HepG2 (cell line): ENCODE data around the gene NAV2. TPM values are rescaled to one million over a fixed set of nuclear protein-coding genes. Genes with fewer than 3 reads are reported as not detected.

Experiments
- ARID3A ChIP-seq: IDR thresholded peaks from 2 replicates; pipeline ENCODE4 v1.6.1; 2012; ENCODE audit warnings: low read depth, low read length, improper control_type of control experiment
- HMGXB3 ChIP-seq: sonication (generic); formaldehyde crosslinking; IDR thresholded peaks from 2 replicates; pipeline ENCODE4 v1.4.0; 2020; ENCODE audit warnings: missing genetic modification reagents, borderline replicate concordance
- PBX3 ChIP-seq: sonication (generic); formaldehyde crosslinking; IDR thresholded peaks from 2 replicates; pipeline ENCODE4 v1.8.1; 2023; ENCODE audit warnings: missing genetic modification reagents, inconsistent platforms, borderline replicate concordance
- PRMT3 ChIP-seq: sonication (generic); formaldehyde crosslinking; IDR thresholded peaks from 2 replicates; pipeline ENCODE4 v1.8.1; 2022; ENCODE audit warnings: low read depth, mild to moderate bottlenecking, moderate library complexity, missing genetic modification reagents, borderline replicate concordance
- ZKSCAN1 ChIP-seq: fragments of 150-350 bp; IDR thresholded peaks from 2 replicates; pipeline ENCODE4 v1.6.1; 2014; ENCODE audit warnings: low read length
- ZNF451 ChIP-seq: sonication (generic); formaldehyde crosslinking; IDR thresholded peaks from 2 replicates; pipeline ENCODE4 v1.5.0; 2020; ENCODE audit warnings: mild to moderate bottlenecking, missing genetic modification reagents
- ZNF629 ChIP-seq: sonication (generic); formaldehyde crosslinking; conservative IDR thresholded peaks from 2 replicates; pipeline ENCODE4 v1.5.0; 2020; ENCODE audit warnings: missing genetic modification reagents
- polyA plus RNA-seq, 8 experiments: library from polyadenylated mRNA; depleted of rRNA in 3 of 8; stranded (reverse) in 7 of 8; unstranded in 1 of 8; fragments of >200 nt; fragmentation: Illumina TruSeq in 4 of 8; extraction: Trizol in 4 of 8; gene quantifications; 2 replicates each; pipeline versions ENCODE4 v1.2.1 to v1.2.3, GENCODE V29; 2011 to 2016; ENCODE audit warnings: low read depth in 4 of 8, missing spikeins in 1 of 8, mixed read lengths in 1 of 8; ENCODE audit not compliant: insufficient read depth in 1 of 8
- total RNA-seq, 5 experiments: library from RNA; depleted of rRNA; stranded (reverse); fragments of >200 nt; fragmentation: Illumina TruSeq; extraction: Trizol; gene quantifications; 2 replicates each; pipeline ENCODE4 v1.2.3, GENCODE V29; 2016; ENCODE audit warnings: low read depth in 1 of 5

NAV2 gene
- total and polyA plus RNA-seq, 2 of the 13 experiments (the other 11 are each of a cell fraction or from before 2014, with no cell fraction given): 9.3 to 34.6 TPM

GRCh38 chr11:19868871-19869270, 156.2 kb downstream of the NAV2 start (continued):
- no peak for TF ChIP-seq HMGXB3
- TF ChIP-seq ARID3A: no peak
- no peak for TF ChIP-seq ZKSCAN1
- no peak for TF ChIP-seq ZNF451 (CRISPR knock-in tag)
- TF ChIP-seq PBX3 (CRISPR knock-in tag): no peak
- no peak for TF ChIP-seq PRMT3 (CRISPR knock-in tag)
- TF ChIP-seq ZNF629 (CRISPR knock-in tag): no peak
